ENCODE measurements around the gene MAP7.

- TF ChIP-seq POLR2A (IDR thresholded peaks at IDR 0.05) (no peak), CTCF (IDR thresholded peaks at IDR 0.05) (no peak)
Observed at GRCh38 chr6:136465766-136466303, 84.4 kb downstream of the MAP7 start.

Data from heart left ventricle (tissue), 13 donors.